ENCODE data around the gene IL6R.
"Not testable (repeated sequence)": the region's sequence is repeated elsewhere in the genome, so short reads cannot be mapped to it uniquely, and the experiment has no call there.

IL6R gene

GRCh38 chr1:154404984-154405746, at the start of gene IL6R:
TSS of gene IL6R (plus strand) at chr1:154405343. CDS start at chr1:154405630, 287 bp downstream.
- DNase-seq (ENCODE audit: low read depth), result peak; percentile 93

GRCh38 chr1:154358519-154358918, 46.6 kb upstream of the IL6R start:
- DNase-seq (ENCODE audit: low read depth), result no peak

GRCh38 chr1:154360288-154360687, 44.9 kb upstream of the IL6R start:
- DNase-seq (ENCODE audit: low read depth), result no peak

GRCh38 chr1:154360881-154361280, 44.3 kb upstream of the IL6R start:
- not testable (repeated sequence) for DNase-seq (ENCODE audit: low read depth)

GRCh38 chr1:154361357-154361756, 43.8 kb upstream of the IL6R start:
- no peak for DNase-seq (ENCODE audit: low read depth)

GRCh38 chr1:154371436-154371835, 33.7 kb upstream of the IL6R start:
- no peak for DNase-seq (ENCODE audit: low read depth)

GRCh38 chr1:154373777-154374357, 31.3 kb upstream of the IL6R start:
- not testable (repeated sequence) for DNase-seq (ENCODE audit: low read depth)

GRCh38 chr1:154379301-154379700, 25.8 kb upstream of the IL6R start:
- DNase-seq (ENCODE audit: low read depth), result no peak

GRCh38 chr1:154384650-154385489, 20.3 kb upstream of the IL6R start:
- DNase-seq (ENCODE audit: low read depth), result no peak

GRCh38 chr1:154386643-154387352, 18.3 kb upstream of the IL6R start:
- no peak for DNase-seq (ENCODE audit: low read depth)

GRCh38 chr1:154391086-154391770, 13.9 kb upstream of the IL6R start:
- no peak for DNase-seq (ENCODE audit: low read depth)

GRCh38 chr1:154398141-154398540, 7.0 kb upstream of the IL6R start:
- no peak for DNase-seq (ENCODE audit: low read depth)

- no peak for DNase-seq (ENCODE audit: low read depth)
Measured at GRCh38 chr1:154398678-154399077, 6.5 kb upstream of the IL6R start.

- DNase-seq (ENCODE audit: low read depth), result no peak
Measured at GRCh38 chr1:154400381-154400801, 4.8 kb upstream of the IL6R start.

- DNase-seq (ENCODE audit: low read depth), result no peak
Measured at GRCh38 chr1:154402409-154402921, 2.7 kb upstream of the IL6R start.

GRCh38 chr1:154403261-154403943, 1.7 kb upstream of the IL6R start:
- no peak for DNase-seq (ENCODE audit: low read depth)

- no peak for DNase-seq (ENCODE audit: low read depth)
Measured at GRCh38 chr1:154403983-154404382, 1.2 kb upstream of the IL6R start.

GRCh38 chr1:154404511-154404931, 622 bp upstream of the IL6R start:
- DNase-seq (ENCODE audit: low read depth), result no peak

- peak; percentile 70 for DNase-seq (ENCODE audit: low read depth)
Measured at GRCh38 chr1:154405747-154406571, 816 bp downstream of the IL6R start.

- no peak for DNase-seq (ENCODE audit: low read depth)
Measured at GRCh38 chr1:154406572-154406879, 1.4 kb downstream of the IL6R start.

Measured in GM04504 (cell line).